ENCODE data around the gene NAGLU. TPM values are rescaled to one million over a fixed set of nuclear protein-coding genes. Genes with fewer than 3 reads are reported as not detected.
A peak's percentile ranks its signal among the peaks of the same experiment; 100 is the strongest.

Gene NAGLU
- total and polyA plus RNA-seq, 2 of the 13 experiments (the other 11 are each of a cell fraction or from before 2014, with no cell fraction given) = 28.2 to 40.1 TPM

DNA sequence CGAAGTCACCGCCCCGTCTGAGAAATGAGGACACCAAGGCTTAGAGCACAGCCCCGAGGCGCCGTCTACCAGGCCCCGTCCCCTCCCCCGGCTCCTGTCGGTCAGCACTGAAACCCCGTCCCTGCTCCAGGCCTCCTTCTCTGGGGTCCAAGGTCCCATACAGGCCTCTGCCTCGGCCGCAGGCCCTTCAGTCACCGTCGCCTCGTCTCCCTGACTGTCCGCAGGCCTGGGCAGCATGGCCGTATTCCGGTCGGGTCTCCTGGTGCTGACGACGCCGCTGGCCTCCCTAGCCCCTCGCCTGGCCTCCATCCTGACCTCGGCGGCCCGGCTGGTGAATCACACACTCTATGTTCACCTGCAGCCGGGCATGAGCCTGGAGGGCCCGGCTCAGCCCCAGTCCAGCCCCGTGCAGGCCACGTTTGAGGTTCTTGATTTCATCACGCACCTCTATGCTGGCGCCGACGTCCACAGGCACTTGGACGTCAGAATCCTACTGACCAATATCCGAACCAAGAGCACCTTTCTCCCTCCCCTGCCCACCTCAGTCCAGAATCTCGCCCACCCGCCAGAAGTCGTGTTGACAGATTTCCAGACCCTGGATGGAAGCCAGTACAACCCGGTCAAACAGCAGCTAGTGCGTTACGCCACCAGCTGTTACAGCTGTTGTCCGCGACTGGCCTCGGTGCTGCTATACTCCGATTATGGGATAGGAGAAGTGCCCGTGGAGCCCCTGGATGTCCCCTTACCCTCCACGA lies 26.5 kb downstream of the NAGLU start (continued):
- TF ChIP-seq ZNF335 (CRISPR knock-in tag; IDR thresholded peaks at IDR 0.05) (no peak), SATB2 (CRISPR knock-in tag; IDR thresholded peaks at IDR 0.05) (peak; percentile 34; the same call in 1 of the 2 replicates), GRHL1 (CRISPR knock-in tag; conservative IDR thresholded peaks at IDR 0.05) (no peak), ZNF839 (CRISPR knock-in tag; IDR thresholded peaks at IDR 0.05; ENCODE audit: borderline replicate concordance) (no peak), MXI1 (IDR thresholded peaks at IDR 0.05; ENCODE audit: borderline replicate concordance, low read depth, low read length) (no peak), XRCC5 (optimal IDR thresholded peaks at IDR 0.05; ENCODE audit: low read length) (no peak), ZNF234 (CRISPR knock-in tag; conservative IDR thresholded peaks at IDR 0.05) (no peak; the same call in 1 of the 2 replicates), MYNN (CRISPR knock-in tag; IDR thresholded peaks at IDR 0.05; ENCODE audit: low read depth) (no peak), SAFB2 (CRISPR knock-in tag; IDR thresholded peaks at IDR 0.05; ENCODE audit: borderline replicate concordance, low read depth) (peak; percentile 22; the same call in 1 of the 2 replicates), RNF2 (conservative IDR thresholded peaks at IDR 0.05; ENCODE audit: low read depth) (peak; percentile 97), SYNCRIP (IDR thresholded peaks at IDR 0.05; ENCODE audit: insufficient read depth, low read depth, low read length) (no peak), DPF2 (CRISPR knock-in tag; IDR thresholded peaks at IDR 0.05; ENCODE audit: borderline replicate concordance, low read depth) (no peak), DNMT3B (CRISPR knock-in tag; conservative IDR thresholded peaks at IDR 0.05) (peak; percentile 87), RFX3 (CRISPR knock-in tag; IDR thresholded peaks at IDR 0.05) (no peak), IKZF4 (CRISPR knock-in tag; IDR thresholded peaks at IDR 0.05; ENCODE audit: borderline replicate concordance, low read depth, not compliant biosample characterization) (no peak), ZNF224 (CRISPR knock-in tag; IDR thresholded peaks at IDR 0.05) (no peak), AFF4 (CRISPR knock-in tag; IDR thresholded peaks at IDR 0.05) (no peak), ZSCAN9 (CRISPR knock-in tag; IDR thresholded peaks at IDR 0.05; ENCODE audit: borderline replicate concordance) (no peak; the same call in 1 of the 2 replicates), MIER3 (CRISPR knock-in tag; IDR thresholded peaks at IDR 0.05; ENCODE audit: borderline replicate concordance) (no peak), NFATC3 (CRISPR knock-in tag; IDR thresholded peaks at IDR 0.05) (no peak)
- TF ChIP-seq, protein P1, sequence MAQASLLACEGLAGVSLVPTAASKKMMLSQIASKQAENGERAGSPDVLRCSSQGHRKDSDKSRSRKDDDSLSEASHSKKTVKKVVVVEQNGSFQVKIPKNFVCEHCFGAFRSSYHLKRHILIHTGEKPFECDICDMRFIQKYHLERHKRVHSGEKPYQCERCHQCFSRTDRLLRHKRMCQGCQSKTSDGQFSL (CRISPR knock-in tag; IDR thresholded peaks at IDR 0.05) = no peak
- TF ChIP-seq, protein P2, sequence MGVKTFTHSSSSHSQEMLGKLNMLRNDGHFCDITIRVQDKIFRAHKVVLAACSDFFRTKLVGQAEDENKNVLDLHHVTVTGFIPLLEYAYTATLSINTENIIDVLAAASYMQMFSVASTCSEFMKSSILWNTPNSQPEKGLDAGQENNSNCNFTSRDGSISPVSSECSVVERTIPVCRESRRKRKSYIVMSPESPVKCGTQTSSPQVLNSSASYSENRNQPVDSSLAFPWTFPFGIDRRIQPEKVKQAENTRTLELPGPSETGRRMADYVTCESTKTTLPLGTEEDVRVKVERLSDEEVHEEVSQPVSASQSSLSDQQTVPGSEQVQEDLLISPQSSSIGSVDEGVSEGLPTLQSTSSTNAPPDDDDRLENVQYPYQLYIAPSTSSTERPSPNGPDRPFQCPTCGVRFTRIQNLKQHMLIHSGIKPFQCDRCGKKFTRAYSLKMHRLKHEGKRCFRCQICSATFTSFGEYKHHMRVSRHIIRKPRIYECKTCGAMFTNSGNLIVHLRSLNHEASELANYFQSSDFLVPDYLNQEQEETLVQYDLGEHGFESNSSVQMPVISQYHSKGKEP (CRISPR knock-in tag; IDR thresholded peaks at IDR 0.05) = peak; percentile 0; the same call in 1 of the 2 replicates
- TF ChIP-seq, protein P3, sequence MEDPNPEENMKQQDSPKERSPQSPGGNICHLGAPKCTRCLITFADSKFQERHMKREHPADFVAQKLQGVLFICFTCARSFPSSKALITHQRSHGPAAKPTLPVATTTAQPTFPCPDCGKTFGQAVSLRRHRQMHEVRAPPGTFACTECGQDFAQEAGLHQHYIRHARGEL (CRISPR knock-in tag; IDR thresholded peaks at IDR 0.05) = peak; percentile 16; the same call in 1 of the 2 replicates

Measured in HepG2 (cell line).